ENCODE results near the gene CCDC9B. TPM values are rescaled to one million over a fixed set of nuclear protein-coding genes. Genes with fewer than 3 reads are reported as not detected.
A peak's percentile ranks its signal among the peaks of the same experiment; 100 is the strongest.

The CCDC9B gene
- polyA plus RNA-seq, 1 of the 3 experiments (the other 2 are of a cell fraction): 13.7 TPM

DNA sequence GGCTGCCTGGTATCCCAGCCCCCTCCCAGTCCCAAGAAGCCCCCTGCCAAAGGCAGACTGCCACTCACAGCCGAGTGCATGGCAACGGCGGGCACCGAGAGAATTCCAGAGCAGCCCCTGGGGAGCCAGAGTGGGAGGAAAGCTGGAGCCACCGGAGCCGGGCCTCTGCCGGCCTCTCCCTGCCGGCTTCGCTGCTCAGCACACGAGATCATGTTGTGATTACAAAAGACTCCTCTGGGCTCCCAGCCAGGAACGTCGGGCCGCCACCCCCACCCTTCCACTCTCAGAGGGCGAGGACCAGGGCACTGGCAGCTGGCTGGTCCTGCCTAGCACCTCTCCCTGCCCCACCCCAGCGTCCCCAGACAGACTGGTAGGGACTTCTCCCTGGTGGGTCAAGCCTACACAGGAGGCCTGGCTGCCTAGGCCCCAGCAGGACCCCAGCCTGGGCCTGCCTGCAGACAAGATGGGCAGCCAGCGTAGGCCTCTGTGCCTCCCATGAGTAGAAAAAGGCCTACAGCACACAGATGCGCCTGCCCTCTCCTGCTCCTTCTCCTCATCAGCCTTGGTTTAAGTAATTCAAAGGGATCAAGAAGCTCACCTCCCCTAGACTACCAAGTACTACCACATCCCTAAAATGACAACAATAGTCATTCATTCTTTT, at the start of gene CCDC9B (continued):
- peak; percentile 82 for TF ChIP-seq MXI1 (IDR thresholded peaks at IDR 0.05; ENCODE audit: low read depth, low read length)
- TF ChIP-seq, protein P1, sequence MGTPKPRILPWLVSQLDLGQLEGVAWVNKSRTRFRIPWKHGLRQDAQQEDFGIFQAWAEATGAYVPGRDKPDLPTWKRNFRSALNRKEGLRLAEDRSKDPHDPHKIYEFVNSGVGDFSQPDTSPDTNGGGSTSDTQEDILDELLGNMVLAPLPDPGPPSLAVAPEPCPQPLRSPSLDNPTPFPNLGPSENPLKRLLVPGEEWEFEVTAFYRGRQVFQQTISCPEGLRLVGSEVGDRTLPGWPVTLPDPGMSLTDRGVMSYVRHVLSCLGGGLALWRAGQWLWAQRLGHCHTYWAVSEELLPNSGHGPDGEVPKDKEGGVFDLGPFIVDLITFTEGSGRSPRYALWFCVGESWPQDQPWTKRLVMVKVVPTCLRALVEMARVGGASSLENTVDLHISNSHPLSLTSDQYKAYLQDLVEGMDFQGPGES (IDR thresholded peaks at IDR 0.05; ENCODE audit: low read depth, low read length): no peak
- no peak for TF ChIP-seq RFX5 (IDR thresholded peaks at IDR 0.05; ENCODE audit: low read length)
- peak; percentile 34 to 43; a peak in 2 of 4 replicates for TF ChIP-seq EP300 (IDR thresholded peaks at IDR 0.05; ENCODE audit: borderline replicate concordance in 1 of 2, low read depth in 1 of 2, low read length in 1 of 2)
- TF ChIP-seq FOSL2 (IDR thresholded peaks at IDR 0.05; ENCODE audit: borderline replicate concordance, low read depth): no peak
- no peak for TF ChIP-seq MEF2A (IDR thresholded peaks at IDR 0.05; ENCODE audit: borderline replicate concordance, low read depth)
- TF ChIP-seq NFIC (IDR thresholded peaks at IDR 0.05; ENCODE audit: borderline replicate concordance): peak; percentile 94
- no peak for TF ChIP-seq EZH2phosphoT487 (IDR thresholded peaks at IDR 0.05; ENCODE audit: borderline replicate concordance, low read depth)
- TF ChIP-seq FOXJ3 (CRISPR knock-in tag; IDR thresholded peaks at IDR 0.05): no peak
- TF ChIP-seq NRF1 (IDR thresholded peaks at IDR 0.05; ENCODE audit: low read depth, low read length): no peak
- no peak for TF ChIP-seq RAD21 (IDR thresholded peaks at IDR 0.05; ENCODE audit: low read length)
- peak; percentile 63 for TF ChIP-seq TCF12 (IDR thresholded peaks at IDR 0.05)

DNA sequence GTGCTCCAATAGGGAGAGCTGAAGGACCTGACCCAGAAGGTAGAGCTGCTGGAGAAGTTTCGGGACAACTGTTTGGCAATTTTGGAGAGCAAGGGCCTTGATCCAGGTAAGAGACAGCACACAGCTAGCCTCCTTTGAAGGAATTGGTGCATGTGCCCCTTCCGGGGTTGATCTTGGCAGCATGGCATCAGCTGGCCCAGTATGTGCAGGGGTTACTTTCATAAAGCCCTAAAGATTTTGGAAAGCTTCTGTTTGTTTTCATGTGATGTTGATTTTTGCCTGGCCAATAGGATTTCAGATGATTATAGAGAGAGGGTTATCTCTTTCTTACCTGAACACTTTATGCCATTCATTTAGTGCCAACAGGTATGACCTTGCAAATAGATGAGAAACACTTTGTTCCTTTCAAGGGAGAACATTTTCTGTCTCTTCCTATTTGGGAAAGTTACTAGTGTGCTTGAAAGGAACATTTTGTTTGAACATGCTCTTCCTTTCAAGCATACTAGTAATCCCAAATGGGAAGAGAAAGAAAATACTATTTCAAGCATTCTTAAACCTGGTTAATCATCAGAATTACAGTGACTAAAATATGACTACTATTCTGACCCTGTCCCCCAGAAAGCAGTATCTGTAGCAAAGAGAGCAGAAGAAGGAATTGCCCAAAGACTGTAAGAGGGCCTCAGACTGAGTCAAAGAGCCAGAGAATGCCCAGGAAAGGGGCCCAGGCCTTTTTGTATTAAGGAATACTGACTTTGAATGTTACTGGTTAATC, 49.3 kb upstream of the CCDC9B start:
- no peak overlapping the region for H3K27ac ChIP-seq (ENCODE audit: low read depth in 2 of 2, low read length in 1 of 2)
- H3K4me3 ChIP-seq (ENCODE audit: low read depth in 2 of 2, low read length in 1 of 2): no peak overlapping the region
- no peaks in the 10 kb centered on the region for H3K9me3 ChIP-seq
- no peaks in the 10 kb centered on the region for H3K27me3 ChIP-seq (ENCODE audit: insufficient read depth)
- H3K79me2 ChIP-seq (ENCODE audit: insufficient read depth): peaks cover 9% of the 10 kb centered on the region
- no peaks in the 10 kb centered on the region for H3K9me2 ChIP-seq
- POLR2A ChIA-PET: interaction anchor here (0.8 to 1.6 kb wide), 3 partner anchors 9 to 50 kb away, joined by 3 to 4 read pairs (median 3); partner anchors contain the start of gene IVD
- 94% methylated on average over 2 of the region's 2 CpGs for WGBS (ENCODE audit: low lambda C conversion rate)
- H3K9ac ChIP-seq: no peak overlapping the region
- H2AFZ ChIP-seq (ENCODE audit: low read depth): no peak overlapping the region
- no peaks in the 10 kb centered on the region; a peak in 1 of 4 replicates for H3K4me1 ChIP-seq (ENCODE audit: control insufficient read depth in 1 of 2, insufficient read depth in 2 of 2, low read depth in 1 of 2, low read length in 1 of 2)
- peaks cover 3% of the 10 kb centered on the region for H3F3A ChIP-seq (replicated peaks; ENCODE audit: insufficient read depth)
- no peak for DNase-seq
- CTCF ChIA-PET: interaction anchor here (1.1 to 3.8 kb wide), 5 partner anchors 21 to 52 kb away, joined by 3 to 14 read pairs (median 9); no protein-coding TSS in a partner anchor
- H4K20me1 ChIP-seq (ENCODE audit: insufficient read depth): no peaks in the 10 kb centered on the region
- H3K4me2 ChIP-seq: no peak overlapping the region
- TF ChIP-seq, protein P1 (IDR thresholded peaks at IDR 0.05; ENCODE audit: low read depth, low read length): no peak
- TF ChIP-seq RAD21 (IDR thresholded peaks at IDR 0.05; ENCODE audit: low read length) (no peak), TAF1 (IDR thresholded peaks at IDR 0.05; ENCODE audit: borderline replicate concordance, low read depth, low read length) (no peak), RCOR1 (IDR thresholded peaks at IDR 0.05; ENCODE audit: low read length) (no peak), RFX5 (IDR thresholded peaks at IDR 0.05; ENCODE audit: low read length) (no peak), CHD2 (IDR thresholded peaks at IDR 0.05; ENCODE audit: low read length, partially characterized antibody) (no peak), SMC3 (IDR thresholded peaks at IDR 0.05; ENCODE audit: low read depth, low read length) (no peak), EP300 (IDR thresholded peaks at IDR 0.05; ENCODE audit: borderline replicate concordance in 1 of 2, low read depth in 1 of 2, low read length in 1 of 2) (no peak), FOXJ3 (CRISPR knock-in tag; IDR thresholded peaks at IDR 0.05) (no peak), EZH2phosphoT487 (IDR thresholded peaks at IDR 0.05; ENCODE audit: borderline replicate concordance, low read depth) (no peak), ELF1 (IDR thresholded peaks at IDR 0.05) (no peak), NRF1 (IDR thresholded peaks at IDR 0.05; ENCODE audit: low read depth, low read length) (no peak)
- TF ChIP-seq, protein P2, sequence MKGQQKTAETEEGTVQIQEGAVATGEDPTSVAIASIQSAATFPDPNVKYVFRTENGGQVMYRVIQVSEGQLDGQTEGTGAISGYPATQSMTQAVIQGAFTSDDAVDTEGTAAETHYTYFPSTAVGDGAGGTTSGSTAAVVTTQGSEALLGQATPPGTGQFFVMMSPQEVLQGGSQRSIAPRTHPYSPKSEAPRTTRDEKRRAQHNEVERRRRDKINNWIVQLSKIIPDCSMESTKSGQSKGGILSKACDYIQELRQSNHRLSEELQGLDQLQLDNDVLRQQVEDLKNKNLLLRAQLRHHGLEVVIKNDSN (IDR thresholded peaks at IDR 0.05; ENCODE audit: borderline replicate concordance, low read depth): no peak
- TF ChIP-seq, protein P3, sequence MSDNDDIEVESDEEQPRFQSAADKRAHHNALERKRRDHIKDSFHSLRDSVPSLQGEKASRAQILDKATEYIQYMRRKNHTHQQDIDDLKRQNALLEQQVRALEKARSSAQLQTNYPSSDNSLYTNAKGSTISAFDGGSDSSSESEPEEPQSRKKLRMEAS (IDR thresholded peaks at IDR 0.05; ENCODE audit: low read depth): no peak
- H3K36me3 ChIP-seq (replicated peaks in 1 of 2; ENCODE audit: control insufficient read depth in 1 of 2, insufficient read depth in 2 of 2, low read length in 1 of 2): peaks cover 39 to 54% of the 10 kb centered on the region in 2 experiments

All from SK-N-SH (cell line).